ENCODE data around the gene INTS14. TPM values are rescaled to one million over a fixed set of nuclear protein-coding genes. Genes with fewer than 3 reads are reported as not detected.

INTS14 gene
- total RNA-seq, 1 experiment from 2014 or later = 53.7 TPM

- TF ChIP-seq, protein P1, sequence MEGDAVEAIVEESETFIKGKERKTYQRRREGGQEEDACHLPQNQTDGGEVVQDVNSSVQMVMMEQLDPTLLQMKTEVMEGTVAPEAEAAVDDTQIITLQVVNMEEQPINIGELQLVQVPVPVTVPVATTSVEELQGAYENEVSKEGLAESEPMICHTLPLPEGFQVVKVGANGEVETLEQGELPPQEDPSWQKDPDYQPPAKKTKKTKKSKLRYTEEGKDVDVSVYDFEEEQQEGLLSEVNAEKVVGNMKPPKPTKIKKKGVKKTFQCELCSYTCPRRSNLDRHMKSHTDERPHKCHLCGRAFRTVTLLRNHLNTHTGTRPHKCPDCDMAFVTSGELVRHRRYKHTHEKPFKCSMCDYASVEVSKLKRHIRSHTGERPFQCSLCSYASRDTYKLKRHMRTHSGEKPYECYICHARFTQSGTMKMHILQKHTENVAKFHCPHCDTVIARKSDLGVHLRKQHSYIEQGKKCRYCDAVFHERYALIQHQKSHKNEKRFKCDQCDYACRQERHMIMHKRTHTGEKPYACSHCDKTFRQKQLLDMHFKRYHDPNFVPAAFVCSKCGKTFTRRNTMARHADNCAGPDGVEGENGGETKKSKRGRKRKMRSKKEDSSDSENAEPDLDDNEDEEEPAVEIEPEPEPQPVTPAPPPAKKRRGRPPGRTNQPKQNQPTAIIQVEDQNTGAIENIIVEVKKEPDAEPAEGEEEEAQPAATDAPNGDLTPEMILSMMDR (conservative IDR thresholded peaks at IDR 0.05) = peak; percentile 77
- no peak for TF ChIP-seq EZH2 (IDR thresholded peaks at IDR 0.05; ENCODE audit: low read depth)
- H2AFZ ChIP-seq = no peak overlapping the region
- ChIA-PET POLR2A (ENCODE audit: unreplicated experiment) (no interaction called here), CTCF (interaction anchor here (1.1 kb wide), 1 partner anchor 197 kb away, joined by 5 read pairs; no protein-coding TSS in a partner anchor)
- H3K4me2 ChIP-seq = no peak overlapping the region
- H3F3A ChIP-seq (ENCODE audit: insufficient read depth, low read depth) = no peaks in the 10 kb centered on the region
- H4K20me1 ChIP-seq (ENCODE audit: insufficient read depth) = no peaks in the 10 kb centered on the region
- intact Hi-C loops (cut with micrococcal nuclease; ENCODE audit: unreplicated experiment) = loop anchor here (10.0 kb wide), 1 partner anchor 326 kb away; no protein-coding TSS in a partner anchor
- H3K27me3 ChIP-seq (ENCODE audit: insufficient read depth, low read depth) = no peaks in the 10 kb centered on the region
- H3K9me2 ChIP-seq (ENCODE audit: insufficient read depth) = no peaks in the 10 kb centered on the region
- no peaks in the 10 kb centered on the region for H3K9me3 ChIP-seq (ENCODE audit: insufficient read depth, low read depth)
- no TSS peak for BruUV-seq (replicated peaks)
- no peak overlapping the region for H3K4me3 ChIP-seq
- no peak overlapping the region for H3K27ac ChIP-seq
- no peaks in the 10 kb centered on the region for H3K79me2 ChIP-seq (ENCODE audit: low read depth)
- 0 out of 2 replicates have a peak, but pooled peaks cover 6% of the 10 kb centered on the region for H3K4me1 ChIP-seq (replicated peaks; ENCODE audit: insufficient read depth)
- peak; percentile 19 to 57 for DNase-seq
- no peaks in the 10 kb centered on the region for H3K36me3 ChIP-seq (ENCODE audit: low read depth)
These were observed 27.8 kb upstream of the INTS14 start for GRCh38 chr15:65638681-65639089.

- Histone ChIP-seq H3K9me2 (ENCODE audit: insufficient read depth) (no peaks in the 10 kb centered on the region), H4K20me1 (ENCODE audit: insufficient read depth) (no peaks in the 10 kb centered on the region), H3K36me3 (ENCODE audit: low read depth) (no peaks in the 10 kb centered on the region), H3K27me3 (ENCODE audit: insufficient read depth, low read depth) (no peaks in the 10 kb centered on the region), H3K9me3 (ENCODE audit: insufficient read depth, low read depth) (no peaks in the 10 kb centered on the region), H3K27ac (no peak overlapping the region), H3F3A (ENCODE audit: insufficient read depth, low read depth) (no peaks in the 10 kb centered on the region), H3K4me2 (no peak overlapping the region), H3K4me3 (no peak overlapping the region), H2AFZ (no peak overlapping the region), H3K79me2 (ENCODE audit: low read depth) (no peaks in the 10 kb centered on the region), H3K4me1 (replicated peaks; ENCODE audit: insufficient read depth) (0 out of 2 replicates have a peak, but pooled peaks cover 6% of the 10 kb centered on the region)
- ChIA-PET POLR2A (ENCODE audit: unreplicated experiment) (interaction anchor here (0.6 kb wide), 1 partner anchor 15 kb away, joined by 14 read pairs; no protein-coding TSS in a partner anchor), CTCF (interaction anchor here (0.5 to 1.1 kb wide), 2 partner anchors 25 to 198 kb away, joined by 5 read pairs; no protein-coding TSS in a partner anchor)
- TF ChIP-seq, protein P1 (conservative IDR thresholded peaks at IDR 0.05) = no peak
- DNase-seq = no peak
- no TSS peak for BruUV-seq (replicated peaks)
- intact Hi-C loops (cut with micrococcal nuclease; ENCODE audit: unreplicated experiment) = loop anchor here (10.0 kb wide), 1 partner anchor 327 kb away; no protein-coding TSS in a partner anchor
These were observed 27.2 kb upstream of the INTS14 start for GRCh38 chr15:65638109-65638508.

DNA sequence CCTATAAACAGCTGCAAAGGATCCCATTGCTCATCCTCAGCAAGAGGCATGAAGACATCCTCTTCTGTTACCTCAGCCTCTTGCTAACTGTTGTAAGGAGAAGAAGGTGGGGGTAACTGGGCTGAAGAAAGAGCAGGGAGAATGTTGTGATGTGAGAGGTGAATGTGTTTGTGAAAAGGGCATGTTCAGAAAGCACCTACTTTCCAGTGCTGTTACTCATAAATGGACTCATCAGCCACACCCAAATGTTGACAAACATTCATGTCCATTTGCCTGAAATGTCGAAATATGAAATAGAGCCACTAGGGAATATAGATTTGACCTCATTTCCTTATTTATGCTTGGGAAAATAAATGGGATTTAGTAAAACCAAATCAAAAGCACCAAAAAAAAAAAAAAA is 23.4 kb upstream of the INTS14 start:
- BruUV-seq (replicated peaks) = no TSS peak
- no peaks in the 10 kb centered on the region for H4K20me1 ChIP-seq (ENCODE audit: insufficient read depth)
- intact Hi-C loops (cut with micrococcal nuclease; ENCODE audit: unreplicated experiment) = loop anchor here (10.0 kb wide), 1 partner anchor 330 kb away; no protein-coding TSS in a partner anchor
- DNase-seq = no peak
- ChIA-PET POLR2A (ENCODE audit: unreplicated experiment) (no interaction called here), CTCF (no interaction called here)
- H3K4me2 ChIP-seq = no peak overlapping the region
- H3K9me2 ChIP-seq (ENCODE audit: insufficient read depth) = no peaks in the 10 kb centered on the region
- no peaks in the 10 kb centered on the region for H3K36me3 ChIP-seq (ENCODE audit: low read depth)
- H3K4me1 ChIP-seq (replicated peaks; ENCODE audit: insufficient read depth) = 0 out of 2 replicates have a peak, but pooled peaks cover 6% of the 10 kb centered on the region
- no peaks in the 10 kb centered on the region for H3K79me2 ChIP-seq (ENCODE audit: low read depth)
- H3F3A ChIP-seq (ENCODE audit: insufficient read depth, low read depth) = no peaks in the 10 kb centered on the region
- H3K4me3 ChIP-seq = no peak overlapping the region
- no peak for TF ChIP-seq EZH2 (IDR thresholded peaks at IDR 0.05; ENCODE audit: low read depth)
- TF ChIP-seq, protein P1 (conservative IDR thresholded peaks at IDR 0.05) = no peak
- no peak overlapping the region for H2AFZ ChIP-seq
- H3K27me3 ChIP-seq (ENCODE audit: insufficient read depth, low read depth) = no peaks in the 10 kb centered on the region
- no peaks in the 10 kb centered on the region for H3K9me3 ChIP-seq (ENCODE audit: insufficient read depth, low read depth)
- no peak overlapping the region for H3K27ac ChIP-seq

All from PC-9 (cell line).